ENCODE measurements around the gene F2R.

F2R gene

DNA sequence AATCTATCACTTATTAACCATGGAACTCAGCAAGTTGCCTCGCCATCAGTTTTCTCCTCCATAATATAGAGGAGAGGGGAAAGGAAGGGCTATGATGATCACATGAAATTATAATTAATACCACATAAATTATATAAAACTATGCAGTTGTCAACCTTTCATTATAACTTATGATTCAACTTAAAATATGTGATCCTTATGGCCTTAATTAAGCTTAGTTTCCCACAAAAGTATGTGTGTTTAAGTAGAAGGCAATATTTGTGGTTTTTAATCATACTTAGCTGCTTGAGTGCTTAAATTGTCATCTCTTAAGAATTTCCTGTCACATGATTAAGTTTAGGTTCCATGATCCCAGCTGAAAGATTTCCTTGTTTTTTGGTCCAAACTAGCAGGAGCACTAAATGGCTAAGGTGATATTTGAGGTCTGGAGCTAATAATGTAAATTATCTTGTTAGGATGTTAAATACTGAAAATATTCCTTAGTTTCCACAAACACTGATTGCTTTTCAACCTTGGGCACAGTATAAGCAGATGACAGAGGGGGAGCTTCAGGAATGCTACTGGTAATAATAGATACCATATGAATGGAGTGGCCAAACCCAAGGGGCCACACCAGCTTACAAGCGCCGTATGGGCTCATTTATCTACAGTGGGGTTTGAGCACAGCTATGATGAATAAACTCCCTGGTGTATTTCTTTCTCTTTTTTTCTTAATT, 26.4 kb upstream of the F2R start:
- in situ Hi-C loops (cut with HindIII; ENCODE audit: low pct_ligation_motif_present, low pct_unique_long_range_greater_than_20kb, low sequenced_read_pairs) = no loop called here
- peak; percentile 8 for DNase-seq

DNA sequence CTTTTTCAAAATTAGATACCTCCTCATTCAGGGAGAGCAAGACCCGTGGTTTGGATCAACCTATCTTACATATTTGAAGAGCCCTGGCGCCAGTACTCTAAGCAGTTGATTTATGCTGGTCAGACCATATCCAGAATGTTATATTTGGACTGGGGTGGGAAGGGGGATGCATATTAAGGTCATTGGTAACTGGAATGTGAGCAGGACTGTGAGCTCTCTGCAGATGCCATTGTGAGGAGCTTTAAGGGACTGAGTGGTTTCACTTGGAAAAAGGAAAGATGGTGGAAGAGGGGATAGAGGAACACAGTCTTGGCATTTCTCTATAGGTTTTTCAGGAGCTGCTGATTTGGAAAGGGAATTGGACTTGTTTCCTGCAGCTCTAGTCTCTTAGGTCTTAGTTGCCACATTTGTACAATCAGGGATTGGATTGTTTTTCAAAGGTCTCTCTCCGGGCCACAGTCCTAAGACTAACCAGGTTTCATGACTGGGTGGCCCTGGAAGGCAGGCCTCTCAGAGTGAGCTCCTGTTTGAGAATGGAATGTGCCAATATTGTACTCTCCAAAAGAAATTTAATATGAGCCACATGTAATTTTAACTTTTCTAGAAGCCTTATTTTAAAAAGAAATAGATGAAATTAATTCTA, 25.8 kb upstream of the F2R start:
- DNase-seq = no peak
- in situ Hi-C loops (cut with HindIII; ENCODE audit: low pct_ligation_motif_present, low pct_unique_long_range_greater_than_20kb, low sequenced_read_pairs) = no loop called here

DNA sequence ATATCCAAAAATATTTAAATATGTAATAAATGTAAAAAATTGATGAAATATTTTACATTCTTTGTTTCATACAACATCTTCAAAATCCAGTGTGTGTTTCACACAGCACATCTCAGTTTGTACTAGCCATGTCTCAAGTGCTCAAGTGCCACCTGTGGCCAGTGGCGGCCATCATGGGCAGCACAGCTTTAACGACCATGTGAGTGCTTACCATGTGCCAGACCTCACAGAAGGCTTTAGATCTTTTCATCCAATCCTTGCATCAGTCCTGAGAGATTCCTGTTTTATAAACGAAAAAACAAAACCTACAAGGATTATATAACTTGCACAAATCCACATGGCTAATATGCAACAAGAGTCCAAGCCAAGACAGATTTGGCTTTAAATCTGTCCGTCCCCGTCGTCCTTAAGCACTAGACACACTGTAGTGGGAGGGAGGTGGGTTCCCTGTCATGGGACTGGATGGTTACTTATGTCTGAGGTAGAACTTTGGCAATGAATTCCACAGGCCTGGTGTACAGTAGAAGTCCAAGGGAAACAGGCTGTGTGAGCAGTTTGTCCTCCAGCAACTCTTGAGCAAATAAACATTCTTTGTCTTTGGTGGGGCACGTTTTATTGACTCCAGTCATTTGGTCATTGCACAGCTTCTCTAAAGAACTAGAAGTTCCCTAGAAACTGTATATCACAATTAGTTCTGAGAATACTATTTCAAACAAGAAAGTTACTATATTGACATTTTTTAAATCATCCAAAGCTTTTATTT, 25.0 kb upstream of the F2R start:
- in situ Hi-C loops (cut with HindIII; ENCODE audit: low pct_ligation_motif_present, low pct_unique_long_range_greater_than_20kb, low sequenced_read_pairs) = no loop called here
- no peak for DNase-seq

DNA sequence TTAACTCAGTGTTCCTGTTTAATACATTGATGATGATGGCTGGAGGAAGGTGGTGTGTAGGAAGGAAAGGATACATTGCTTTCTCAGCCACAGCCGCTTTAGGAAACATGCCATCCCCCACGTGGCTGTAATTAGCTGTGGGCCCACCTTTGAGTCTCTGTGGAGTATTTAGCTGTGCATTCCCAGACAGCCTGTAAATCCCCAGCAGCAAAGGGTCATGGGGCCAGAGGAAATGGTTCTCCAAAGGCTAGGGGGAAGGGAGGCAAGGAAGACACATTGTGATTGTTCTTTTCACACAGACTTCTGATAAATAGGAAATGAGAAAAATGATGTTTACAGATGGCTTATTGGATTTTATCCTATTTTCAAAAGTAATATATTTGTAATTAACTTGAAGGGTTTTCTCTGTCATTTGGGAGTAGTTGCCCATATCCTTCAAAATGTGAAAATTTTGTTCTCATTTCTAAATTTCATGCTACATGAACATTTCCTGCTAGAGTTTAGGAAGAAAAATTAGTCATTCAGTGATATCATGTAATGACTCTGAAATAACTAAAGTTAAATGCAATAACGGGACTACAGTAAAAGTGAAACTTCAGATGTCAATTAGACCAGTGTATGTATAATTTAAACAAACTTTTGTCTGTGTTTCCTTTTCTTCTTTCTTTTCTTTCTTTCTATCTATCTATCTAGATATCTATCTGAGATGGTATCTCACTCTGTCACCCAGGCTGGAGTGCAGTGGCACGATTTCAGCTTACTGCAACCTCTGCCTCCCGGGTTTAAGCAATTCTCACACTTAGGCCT, 24.3 kb upstream of the F2R start:
- in situ Hi-C loops (cut with HindIII; ENCODE audit: low pct_ligation_motif_present, low pct_unique_long_range_greater_than_20kb, low sequenced_read_pairs) = no loop called here
- no peak for DNase-seq

DNA sequence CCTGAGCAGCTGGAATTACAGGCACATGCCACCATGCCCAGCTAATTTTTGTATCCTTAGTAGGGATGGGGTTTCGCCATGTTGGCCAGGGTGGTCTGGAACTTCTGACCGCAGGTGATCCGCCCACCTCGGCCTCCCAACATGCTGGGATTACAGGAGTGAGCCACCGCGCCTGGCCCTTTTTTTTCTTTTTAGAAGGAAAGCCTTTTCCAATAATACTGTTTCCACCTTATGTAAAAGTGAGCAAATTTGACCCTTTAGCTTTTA, 23.7 kb upstream of the F2R start:
- no peak for DNase-seq
- in situ Hi-C loops (cut with HindIII; ENCODE audit: low pct_ligation_motif_present, low pct_unique_long_range_greater_than_20kb, low sequenced_read_pairs) = no loop called here

DNA sequence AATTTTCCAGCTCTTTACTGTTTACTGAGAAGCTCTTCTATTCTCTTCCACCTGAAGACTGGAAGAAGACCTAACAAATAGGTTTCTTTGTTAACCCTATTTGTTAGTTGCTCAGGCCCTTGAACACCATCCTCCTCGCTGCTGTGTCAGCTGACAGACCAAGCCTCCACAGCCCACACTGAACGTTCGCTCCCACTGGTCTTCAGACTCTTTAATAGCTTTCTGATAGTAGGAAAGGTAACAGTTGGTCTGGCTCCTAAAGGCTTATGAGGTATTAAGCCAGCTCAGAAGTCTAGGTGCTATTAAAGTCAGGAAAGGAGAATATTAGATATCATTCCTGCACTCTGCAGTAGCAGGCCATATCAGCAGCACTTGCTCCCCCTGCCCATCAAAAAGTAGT, 23.3 kb upstream of the F2R start:
- no peak for DNase-seq
- in situ Hi-C loops (cut with HindIII; ENCODE audit: low pct_ligation_motif_present, low pct_unique_long_range_greater_than_20kb, low sequenced_read_pairs) = no loop called here

DNA sequence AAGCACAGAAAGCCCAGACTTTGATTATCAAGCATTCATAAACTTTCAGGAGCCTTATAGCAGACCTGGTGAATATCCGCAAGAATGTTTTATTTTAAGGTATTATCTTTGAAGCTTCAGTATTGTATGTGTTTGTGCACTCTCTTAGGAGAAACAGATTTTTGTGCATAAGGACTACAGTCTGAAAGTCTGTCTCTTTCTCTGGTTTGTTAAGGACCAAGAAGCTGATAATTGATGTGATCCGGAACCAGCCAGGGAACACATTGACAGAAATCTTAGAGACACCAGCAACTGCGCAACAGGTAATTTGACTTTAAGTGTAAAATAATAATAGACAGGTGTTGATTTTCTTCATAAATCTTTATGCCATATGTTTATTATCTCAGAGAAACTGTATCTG, 22.8 kb upstream of the F2R start:
- in situ Hi-C loops (cut with HindIII; ENCODE audit: low pct_ligation_motif_present, low pct_unique_long_range_greater_than_20kb, low sequenced_read_pairs) = no loop called here
- no peak for DNase-seq

DNA sequence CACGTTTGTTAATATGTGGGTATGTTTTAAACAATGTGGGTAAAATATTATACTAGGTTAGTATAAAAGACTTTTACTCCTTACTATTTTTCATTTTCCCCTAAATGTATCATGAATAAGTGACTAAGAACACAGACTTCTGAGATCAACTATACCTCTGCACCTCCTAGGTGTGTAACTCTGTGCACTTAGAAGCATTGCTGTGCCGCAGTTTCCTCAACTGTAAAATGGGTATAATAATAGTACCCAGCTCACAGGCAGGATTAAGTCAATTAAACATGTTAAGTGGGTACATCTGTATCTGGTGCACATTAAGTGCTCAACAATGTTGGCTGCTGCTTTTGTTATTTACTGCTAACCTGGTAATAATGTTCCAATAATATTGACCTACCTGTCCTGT, 21.6 kb upstream of the F2R start:
- no peak for DNase-seq
- in situ Hi-C loops (cut with HindIII; ENCODE audit: low pct_ligation_motif_present, low pct_unique_long_range_greater_than_20kb, low sequenced_read_pairs) = no loop called here

DNA sequence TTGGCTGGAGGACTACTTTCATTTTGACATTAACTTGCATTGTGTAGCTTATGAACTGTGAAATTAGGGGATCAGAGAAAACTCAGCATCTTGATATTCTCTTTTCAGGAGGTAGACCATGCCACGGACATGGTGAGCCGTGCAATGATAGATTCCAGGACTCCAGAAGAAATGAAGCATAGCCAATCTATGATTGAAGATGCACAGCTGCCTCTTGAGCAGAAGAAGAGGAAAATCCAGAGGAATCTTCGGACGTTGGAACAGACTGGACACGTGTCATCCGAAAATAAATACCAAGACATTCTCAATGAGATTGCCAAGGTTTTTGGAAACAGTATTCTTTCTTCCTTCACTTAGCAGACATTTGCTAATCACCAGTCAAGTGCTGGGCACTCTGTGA, 20.6 kb upstream of the F2R start:
- in situ Hi-C loops (cut with HindIII; ENCODE audit: low pct_ligation_motif_present, low pct_unique_long_range_greater_than_20kb, low sequenced_read_pairs) = no loop called here
- no peak for DNase-seq

DNA sequence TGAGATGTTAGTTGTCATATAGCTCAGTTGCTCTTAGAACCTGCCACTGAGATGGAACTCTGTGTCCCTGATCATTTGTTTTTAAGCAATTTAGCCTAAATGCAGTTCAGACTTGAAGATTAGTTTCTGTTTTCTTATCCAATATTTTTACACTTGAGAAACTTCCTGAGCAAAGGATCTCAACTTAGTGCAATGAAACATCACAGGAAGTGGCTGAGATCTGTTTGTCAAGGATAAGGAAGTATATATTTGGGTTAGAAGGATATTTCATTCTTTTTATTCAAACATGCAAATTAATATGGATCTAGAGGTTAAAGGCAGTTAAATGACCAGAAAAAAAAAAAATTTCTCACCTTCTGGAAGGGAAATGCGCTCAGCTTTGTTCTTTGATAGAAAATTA, 19.7 kb upstream of the F2R start:
- in situ Hi-C loops (cut with HindIII; ENCODE audit: low pct_ligation_motif_present, low pct_unique_long_range_greater_than_20kb, low sequenced_read_pairs) = no loop called here
- DNase-seq = no peak

DNA sequence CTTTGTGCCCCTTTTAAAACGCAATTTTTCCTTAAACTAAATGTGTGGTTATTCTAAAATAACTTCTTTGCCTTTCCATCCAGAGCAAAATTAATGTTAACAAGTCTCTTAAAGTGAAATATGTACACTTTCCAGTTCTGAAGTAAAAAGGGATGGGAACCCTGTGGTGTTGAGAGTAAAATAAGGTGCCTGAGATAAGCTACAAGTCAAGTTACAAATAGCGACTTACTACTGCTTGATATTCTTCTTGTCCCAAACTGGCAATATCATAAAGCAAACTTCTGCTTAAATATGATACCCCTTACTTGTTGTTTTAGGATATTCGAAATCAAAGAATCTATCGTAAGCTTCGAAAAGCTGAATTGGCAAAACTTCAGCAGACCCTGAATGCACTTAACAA, 18.3 kb upstream of the F2R start:
- in situ Hi-C loops (cut with HindIII; ENCODE audit: low pct_ligation_motif_present, low pct_unique_long_range_greater_than_20kb, low sequenced_read_pairs) = no loop called here
- DNase-seq = no peak

DNA sequence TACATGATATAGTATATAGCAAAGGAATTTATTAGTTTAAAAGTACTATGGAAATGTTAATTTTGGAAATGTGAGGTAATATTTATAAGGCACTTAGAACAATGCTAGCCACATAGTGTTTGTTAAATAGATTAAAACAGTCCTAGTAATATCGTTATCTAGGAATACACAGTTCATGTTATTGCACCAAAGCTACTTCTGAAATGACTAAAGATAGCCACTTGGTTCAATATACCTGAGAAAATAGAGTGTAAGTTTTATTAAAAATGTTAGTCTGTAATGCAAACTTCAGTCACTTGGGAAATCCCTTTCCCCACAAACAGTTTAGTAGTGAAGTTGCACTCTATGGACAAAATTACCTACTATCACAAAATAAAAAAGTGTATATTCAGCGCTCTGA, 15.4 kb upstream of the F2R start:
- in situ Hi-C loops (cut with HindIII; ENCODE audit: low pct_ligation_motif_present, low pct_unique_long_range_greater_than_20kb, low sequenced_read_pairs) = no loop called here
- DNase-seq = no peak

DNA sequence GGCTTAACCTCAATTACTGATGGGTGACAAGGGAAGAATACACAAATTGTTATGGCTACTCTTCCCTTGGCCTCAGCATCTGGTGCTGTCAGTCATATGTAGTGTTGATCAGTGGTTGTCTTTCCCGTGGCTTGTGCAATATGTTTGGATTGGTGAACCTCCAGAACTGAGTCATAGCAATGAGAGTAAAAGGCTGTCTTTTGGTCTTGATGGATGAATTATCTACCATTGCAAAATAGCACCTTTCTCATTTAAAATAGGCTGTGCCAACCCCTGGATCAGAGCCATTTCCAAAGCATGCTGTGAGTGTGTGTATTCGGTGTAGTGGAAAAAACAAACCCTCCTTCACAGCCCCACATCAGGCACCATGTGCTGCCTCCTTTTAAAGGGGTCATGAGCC, 14.6 kb upstream of the F2R start:
- no peak for DNase-seq
- in situ Hi-C loops (cut with HindIII; ENCODE audit: low pct_ligation_motif_present, low pct_unique_long_range_greater_than_20kb, low sequenced_read_pairs) = no loop called here

DNA sequence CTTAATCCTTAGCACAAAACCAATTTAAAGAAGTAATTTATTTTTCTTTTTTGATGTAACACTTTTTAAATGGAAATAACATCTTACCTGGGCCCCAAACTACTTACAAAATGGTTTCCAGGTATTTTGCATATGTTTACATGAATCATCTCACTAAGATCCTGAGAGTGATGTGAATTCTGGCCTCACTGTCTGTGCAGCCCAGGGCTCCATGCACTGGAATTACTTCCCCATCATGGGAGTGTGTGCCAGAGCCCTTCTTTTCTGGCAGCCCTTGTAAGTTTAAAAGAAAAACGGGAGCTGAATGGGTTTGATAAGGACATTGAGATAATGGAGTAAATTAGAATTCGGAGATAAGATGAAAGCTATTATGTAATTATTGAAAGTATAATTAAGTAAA, 12.2 kb upstream of the F2R start:
- DNase-seq = no peak
- in situ Hi-C loops (cut with HindIII; ENCODE audit: low pct_ligation_motif_present, low pct_unique_long_range_greater_than_20kb, low sequenced_read_pairs) = no loop called here

DNA sequence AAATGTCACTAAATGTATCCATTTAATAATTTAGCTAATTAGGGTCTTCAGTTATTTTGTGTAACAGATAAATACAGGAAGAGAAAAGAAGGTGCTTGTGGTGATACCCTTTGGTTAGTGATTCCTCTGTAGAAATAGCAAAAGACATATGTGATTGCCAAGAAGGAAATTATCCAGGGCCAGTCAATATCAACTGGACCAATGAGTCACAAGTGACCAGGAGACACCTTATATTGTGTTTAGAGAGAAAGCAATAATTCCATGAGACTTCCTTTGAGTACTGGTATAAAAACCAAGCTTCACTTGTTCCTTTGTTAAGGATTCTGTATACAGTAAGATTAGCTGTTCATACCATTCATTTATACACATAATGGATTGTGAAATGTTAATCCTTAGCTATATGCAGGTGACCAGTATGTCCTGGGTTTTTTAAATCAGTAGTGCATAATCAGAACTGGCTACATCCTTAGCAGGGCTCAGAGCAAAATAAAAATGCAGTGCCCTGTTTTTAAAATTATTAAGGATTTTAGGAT, 11.7 kb upstream of the F2R start:
- in situ Hi-C loops (cut with HindIII; ENCODE audit: low pct_ligation_motif_present, low pct_unique_long_range_greater_than_20kb, low sequenced_read_pairs) = no loop called here
- DNase-seq = no peak

DNA sequence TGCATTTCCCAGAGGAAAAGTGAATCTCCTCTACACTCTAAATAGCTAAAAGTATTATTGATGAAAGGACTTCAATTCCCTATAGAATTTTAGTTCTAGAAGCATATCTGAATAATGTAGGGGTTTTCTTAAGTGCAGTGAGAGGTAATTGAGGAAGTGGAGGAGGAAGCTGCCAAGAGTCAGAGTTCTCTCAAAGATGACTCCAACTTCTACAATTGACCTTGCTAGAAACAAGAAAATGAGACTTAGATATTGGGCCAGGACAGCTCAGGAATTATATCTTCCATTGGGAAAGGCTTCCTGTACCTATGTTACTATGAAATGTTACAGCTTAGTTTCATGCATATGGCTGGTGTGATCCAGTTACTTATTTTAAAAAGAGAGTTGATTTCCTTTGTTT, 10.4 kb upstream of the F2R start:
- in situ Hi-C loops (cut with HindIII; ENCODE audit: low pct_ligation_motif_present, low pct_unique_long_range_greater_than_20kb, low sequenced_read_pairs) = no loop called here
- no peak for DNase-seq

DNA sequence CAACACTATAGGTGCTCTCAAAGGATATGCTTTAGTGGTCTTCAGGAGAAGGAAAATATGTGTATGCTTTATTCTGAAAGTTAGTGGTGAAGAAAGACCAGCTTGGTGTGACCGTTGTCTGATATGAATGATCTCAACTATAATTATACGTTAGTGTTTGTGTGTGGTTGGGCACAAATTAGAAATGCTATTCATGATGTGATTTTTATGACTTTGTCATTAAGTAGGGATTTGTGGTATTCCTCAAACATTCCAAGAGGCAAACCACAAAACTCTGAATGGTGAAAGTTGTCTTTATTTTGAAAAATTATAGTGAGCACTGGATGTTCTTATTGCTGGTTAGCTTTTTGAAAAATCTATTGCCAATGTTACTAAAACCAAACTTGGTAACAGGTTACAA, 6.2 kb upstream of the F2R start:
- no peak for DNase-seq
- in situ Hi-C loops (cut with HindIII; ENCODE audit: low pct_ligation_motif_present, low pct_unique_long_range_greater_than_20kb, low sequenced_read_pairs) = no loop called here

DNA sequence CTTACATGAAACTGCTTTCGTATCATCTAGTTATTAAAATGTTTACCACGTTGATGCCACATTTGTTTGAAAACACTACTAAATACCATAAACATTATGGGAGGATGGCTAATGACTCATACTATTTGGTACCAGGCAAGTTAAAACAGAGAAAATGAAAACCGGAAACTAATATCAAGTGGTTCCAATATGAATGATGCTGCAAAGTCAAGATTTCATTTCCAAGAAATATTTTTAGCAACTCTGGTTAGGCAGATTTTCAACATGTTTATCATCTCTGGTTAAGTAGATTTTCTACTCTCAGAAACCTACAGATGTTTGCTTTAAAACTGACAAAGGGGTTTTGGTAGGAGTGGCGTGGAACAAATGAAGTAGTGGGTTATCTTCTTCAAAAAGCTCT, 4.9 kb upstream of the F2R start:
- in situ Hi-C loops (cut with HindIII; ENCODE audit: low pct_ligation_motif_present, low pct_unique_long_range_greater_than_20kb, low sequenced_read_pairs) = no loop called here
- no peak for DNase-seq

DNA sequence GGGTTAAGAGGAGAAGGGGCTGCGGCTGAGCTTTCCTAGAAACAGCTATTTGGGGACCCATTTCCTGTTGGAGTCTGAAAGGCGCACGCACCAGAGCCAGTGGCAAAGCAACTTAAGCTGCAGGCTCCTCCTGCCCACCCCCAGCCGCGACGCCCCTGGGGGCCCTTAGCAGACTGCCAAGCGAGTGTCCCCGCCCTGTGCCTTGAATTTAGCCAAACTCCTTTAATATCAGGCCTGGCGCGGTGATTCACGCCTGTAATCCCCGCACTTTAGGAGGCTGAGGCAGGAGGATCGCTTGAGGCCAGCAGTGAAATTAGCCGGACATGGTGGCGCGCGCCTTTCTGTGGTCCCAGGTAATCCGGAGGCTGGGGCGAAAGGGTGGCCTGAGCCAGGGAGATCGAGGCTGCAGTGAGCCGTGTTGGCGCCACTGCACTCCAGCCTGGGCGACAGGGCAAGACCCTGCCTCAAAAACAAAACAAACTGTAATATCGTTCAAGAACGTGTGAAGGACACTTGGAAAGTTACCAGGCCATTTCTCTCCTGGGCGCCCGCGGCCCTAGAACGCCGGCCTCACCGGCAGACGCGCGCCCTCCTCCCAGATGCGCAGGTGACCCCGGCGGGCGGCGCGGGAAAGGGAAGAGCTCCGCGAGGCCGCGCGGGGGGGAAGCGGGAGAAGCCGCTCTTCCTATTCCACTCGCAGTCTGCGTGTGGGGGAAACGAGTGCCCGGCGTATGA, 1.0 kb upstream of the F2R start:
- no peak for DNase-seq

More for the DNA sequence above, 1.0 kb upstream of the F2R start:
- in situ Hi-C loops (cut with HindIII; ENCODE audit: low pct_ligation_motif_present, low pct_unique_long_range_greater_than_20kb, low sequenced_read_pairs) = no loop called here

All from ACHN (cell line).